Measurements from ENCODE around the gene STAU1. TPM values are rescaled to one million over a fixed set of nuclear protein-coding genes. Genes with fewer than 3 reads are reported as not detected.
"Not testable (repeated sequence)": the region's sequence is repeated elsewhere in the genome, so short reads cannot be mapped to it uniquely, and the experiment has no call there.

Gene STAU1
- total RNA-seq, 1 donor from 2014 or later, result 49.1 TPM

DNA sequence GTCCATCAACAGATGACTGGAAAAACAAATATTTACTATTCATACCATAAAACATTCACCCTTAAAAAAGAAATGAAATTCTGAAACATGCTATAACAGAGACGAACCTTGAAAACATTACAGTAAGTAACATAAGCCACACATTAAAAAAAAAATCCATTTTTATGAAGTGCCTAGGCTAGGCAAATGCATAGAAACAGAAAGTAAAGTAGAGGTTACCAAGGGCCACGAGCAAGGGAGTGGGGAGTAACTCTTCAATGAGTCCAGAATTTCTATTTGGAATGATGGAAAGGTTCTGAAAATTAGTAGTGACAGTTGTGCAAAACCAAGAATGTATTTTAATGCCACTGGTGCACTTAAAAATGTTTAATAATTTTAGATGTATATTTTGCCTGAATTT lies 47.7 kb downstream of the STAU1 start:
- DNase-seq, result no peak
- no peak for ATAC-seq (ENCODE audit: poor library complexity)
- intact Hi-C loops (cut with DNase I), result no loop called here

DNA sequence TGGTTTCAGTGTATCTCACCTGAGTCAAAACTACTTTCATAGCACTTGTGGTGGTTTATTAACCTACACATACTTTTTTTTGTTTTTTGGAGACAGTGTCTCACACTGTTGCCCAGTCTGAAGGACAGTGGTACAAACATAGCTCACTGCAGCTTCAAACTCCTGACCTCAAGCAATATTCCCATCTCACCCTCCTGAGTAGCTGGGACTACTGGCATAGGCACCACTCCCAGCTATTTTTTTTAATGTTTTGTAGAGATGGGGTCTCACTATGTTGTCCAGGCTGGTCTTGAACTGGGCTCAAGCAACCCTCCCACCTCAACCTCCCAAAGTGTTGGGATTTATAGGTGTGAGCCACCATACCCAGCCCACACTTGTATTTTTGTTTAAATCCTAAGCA lies 49.7 kb downstream of the STAU1 start:
- intact Hi-C loops (cut with DNase I), result no loop called here
- no peak for DNase-seq
- ATAC-seq (ENCODE audit: poor library complexity), result no peak

- DNase-seq (no peak), ATAC-seq (ENCODE audit: poor library complexity) (no peak)
- intact Hi-C loops (cut with DNase I), result no loop called here
Measured at GRCh38 chr20:49136817-49137571, 51.1 kb downstream of the STAU1 start.

GRCh38 chr20:49134797-49135196 lies 53.3 kb downstream of the STAU1 start:
- ATAC-seq (ENCODE audit: poor library complexity); DNase-seq; intact Hi-C loops (cut with DNase I): not testable (repeated sequence)

DNA sequence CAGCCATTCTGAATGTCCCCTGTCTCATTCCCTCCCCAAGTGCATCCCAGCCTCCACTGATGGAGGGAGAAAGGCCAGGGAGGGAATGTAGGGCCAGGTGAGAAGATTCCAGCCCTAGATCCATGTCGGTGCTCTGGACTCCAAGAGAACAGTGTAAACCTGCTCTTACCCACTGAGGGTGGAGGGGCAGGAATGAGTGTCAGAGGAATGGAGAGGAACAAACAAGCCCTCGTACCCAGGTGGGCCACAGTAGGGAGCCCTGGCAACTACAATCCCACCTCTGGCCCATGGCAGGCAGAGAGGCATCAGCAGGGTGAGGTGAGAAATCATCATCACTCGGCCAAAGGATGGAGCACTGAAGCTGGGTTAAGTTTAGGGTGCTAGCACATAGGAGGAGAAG lies 54.6 kb downstream of the STAU1 start:
- DNase-seq (no peak), ATAC-seq (ENCODE audit: poor library complexity) (no peak)
- intact Hi-C loops (cut with DNase I), result loop anchor here (2.0 kb wide), 1 partner anchor 83 kb away; no protein-coding TSS in a partner anchor

- ATAC-seq (ENCODE audit: poor library complexity), result peak; percentile 86
- no peak for DNase-seq
- intact Hi-C loops (cut with DNase I), result loop anchor here (2.0 kb wide), 1 partner anchor 84 kb away; no protein-coding TSS in a partner anchor
Measured at GRCh38 chr20:49132995-49133478, 55.1 kb downstream of the STAU1 start.

DNA sequence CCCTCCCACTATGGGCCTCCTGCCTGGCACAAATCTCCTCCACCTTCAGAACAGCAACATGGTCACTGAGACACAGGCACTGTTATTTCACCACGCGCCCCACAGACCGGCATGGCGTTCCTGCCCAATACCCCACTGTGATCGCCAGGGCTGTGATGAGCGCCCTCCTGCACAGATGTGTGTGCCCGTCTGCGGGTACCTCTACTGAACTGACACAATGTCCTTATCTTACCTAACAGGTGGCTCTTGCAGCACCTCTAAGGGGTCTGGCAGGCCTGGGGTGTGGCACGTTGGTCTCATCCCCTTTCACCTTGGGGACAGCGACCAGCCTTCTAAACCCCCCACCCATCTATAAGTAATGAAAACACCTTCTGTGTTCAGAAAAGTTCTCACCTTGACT lies 64.2 kb downstream of the STAU1 start:
- no peak for ATAC-seq (ENCODE audit: poor library complexity)
- intact Hi-C loops (cut with DNase I), result no loop called here
- no peak for DNase-seq

DNA sequence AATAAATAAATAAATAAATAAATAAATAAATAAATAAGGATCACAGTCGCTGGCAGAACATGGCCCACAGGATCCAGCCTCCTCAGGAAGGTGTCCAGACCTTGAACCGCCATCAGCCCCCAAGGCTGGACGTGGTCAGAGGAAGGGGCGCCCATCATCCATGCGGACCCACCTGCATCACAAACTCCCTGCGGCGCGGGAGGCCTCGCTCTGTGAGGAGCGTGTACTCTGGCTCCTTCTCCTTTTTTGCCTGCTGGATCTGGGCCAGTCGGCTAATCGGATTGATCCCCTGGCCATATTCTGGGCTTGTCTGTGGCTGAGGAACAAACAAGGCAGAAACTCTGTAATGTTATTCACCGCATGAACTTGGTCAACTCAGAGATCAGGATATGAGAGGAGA lies 65.2 kb downstream of the STAU1 start:
- intact Hi-C loops (cut with DNase I), result no loop called here
- ATAC-seq (ENCODE audit: poor library complexity), result no peak

DNA sequence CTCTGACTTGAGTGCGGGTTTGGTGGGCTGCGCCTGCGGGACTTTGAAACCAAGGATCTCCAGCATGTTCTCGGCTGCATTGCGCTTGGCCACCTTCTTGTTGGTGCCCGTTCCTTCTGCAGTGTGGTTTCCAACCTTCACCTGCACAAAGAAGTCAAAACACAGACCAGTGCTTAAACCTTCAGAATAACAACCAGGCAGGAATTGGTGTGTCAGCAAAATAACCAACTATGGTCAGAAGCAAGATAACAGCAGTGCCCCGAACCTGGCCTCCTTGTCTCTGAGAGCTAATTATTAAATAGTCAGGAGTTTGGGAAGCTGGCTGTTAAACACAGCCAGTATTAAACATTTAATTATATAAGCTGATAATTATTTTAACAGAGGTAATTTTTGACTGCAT lies 68.1 kb downstream of the STAU1 start:
- DNase-seq, result no peak
- no peak for ATAC-seq (ENCODE audit: poor library complexity)
- intact Hi-C loops (cut with DNase I), result no loop called here

More for the DNA sequence above, 65.2 kb downstream of the STAU1 start:
- no peak for DNase-seq

DNA sequence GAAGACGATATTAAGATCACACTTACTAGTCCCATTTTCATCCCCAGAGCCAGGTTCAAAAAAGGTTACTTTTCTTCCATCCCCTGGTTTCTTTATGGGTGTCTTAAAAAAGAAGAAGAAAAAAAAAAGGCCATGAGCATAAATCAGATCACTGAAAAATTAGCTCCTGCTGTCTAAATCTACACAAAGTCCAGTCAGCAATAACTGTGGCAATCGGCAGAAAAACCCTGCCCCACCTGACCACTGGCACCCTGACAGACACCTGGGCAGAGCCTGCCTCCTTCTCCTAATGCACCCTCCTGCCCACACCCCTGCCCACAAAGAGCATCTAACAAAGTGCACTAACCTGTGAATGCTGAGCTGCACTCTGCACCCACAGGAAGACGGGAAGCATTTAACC lies 69.8 kb downstream of the STAU1 start:
- intact Hi-C loops (cut with DNase I), result no loop called here
- DNase-seq (no peak), ATAC-seq (ENCODE audit: poor library complexity) (no peak)

DNA sequence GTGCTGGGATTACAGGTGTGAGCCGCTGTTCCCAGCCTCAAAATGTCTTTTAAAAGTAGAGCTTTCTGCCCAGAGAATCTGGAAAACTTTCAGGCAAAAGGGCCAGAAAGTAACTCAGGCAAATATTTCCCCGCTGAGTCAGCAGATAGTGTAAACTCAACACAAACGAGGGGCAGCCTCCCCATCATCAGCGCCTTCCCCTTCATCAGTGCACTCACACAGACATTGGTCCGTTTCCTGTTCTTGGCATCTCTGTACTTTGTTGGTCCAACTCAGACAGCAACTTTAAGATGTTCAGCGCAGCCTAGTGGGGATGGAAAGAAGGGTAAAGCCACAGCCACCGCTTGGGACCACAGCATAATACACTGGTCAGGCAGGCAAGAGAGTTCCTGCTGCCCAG lies 72.6 kb downstream of the STAU1 start:
- ATAC-seq (ENCODE audit: poor library complexity) (no peak), DNase-seq (no peak)
- intact Hi-C loops (cut with DNase I), result no loop called here

- DNase-seq (no peak), ATAC-seq (ENCODE audit: poor library complexity) (no peak)
- intact Hi-C loops (cut with DNase I), result no loop called here
Measured at GRCh38 chr20:49112596-49113274, 75.4 kb downstream of the STAU1 start.

DNA sequence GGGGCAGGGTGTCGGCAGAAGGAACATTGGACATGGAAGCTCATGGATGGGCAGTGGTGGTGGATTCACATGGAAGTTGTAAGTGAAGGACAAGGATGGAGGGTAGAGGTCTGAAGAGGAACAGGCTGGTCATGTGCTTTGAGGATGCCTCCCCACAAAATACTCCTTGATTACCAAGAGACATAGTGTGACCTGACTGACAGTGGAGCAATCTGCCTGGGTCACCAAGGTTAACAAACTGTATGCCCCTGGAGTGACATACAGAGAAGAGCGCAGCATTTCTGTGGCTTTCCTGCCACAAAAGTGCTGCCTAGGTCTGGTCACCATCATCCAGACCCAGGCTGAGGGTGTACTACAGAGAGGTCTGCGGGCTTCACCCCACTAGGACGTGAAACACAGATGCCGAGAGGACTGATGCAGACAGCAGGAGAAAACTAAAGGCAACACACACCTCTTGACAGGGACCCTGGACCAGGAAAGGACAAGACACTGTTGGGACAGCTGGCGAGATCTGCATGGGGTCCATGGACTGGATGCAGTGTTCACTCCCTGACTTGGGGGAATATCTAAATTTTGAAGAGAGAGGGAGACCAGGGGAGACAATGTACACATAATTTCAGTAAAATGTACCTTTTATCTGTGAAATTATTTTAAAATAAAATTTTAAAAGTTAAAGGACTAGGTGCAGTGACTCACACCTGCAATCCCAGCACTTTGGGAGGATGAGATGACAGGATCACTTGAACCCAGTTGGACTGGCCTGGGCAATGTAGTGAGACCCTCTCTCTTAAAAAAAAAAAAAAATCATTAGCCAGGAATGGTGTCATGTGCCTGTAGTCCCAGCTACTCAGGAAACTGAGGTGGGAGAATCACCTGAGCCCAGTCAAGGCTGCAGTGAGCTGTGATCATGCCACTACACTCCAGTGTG lies 77.1 kb downstream of the STAU1 start:
- ATAC-seq (ENCODE audit: poor library complexity), result no peak
- intact Hi-C loops (cut with DNase I), result no loop called here
- no peak for DNase-seq

GRCh38 chr20:49106328-49106727 lies 81.8 kb downstream of the STAU1 start:
- DNase-seq, result no peak
- intact Hi-C loops (cut with DNase I), result no loop called here
- no peak for ATAC-seq (ENCODE audit: poor library complexity)

- DNase-seq; intact Hi-C loops (cut with DNase I); ATAC-seq (ENCODE audit: poor library complexity): not testable (repeated sequence)
Measured at GRCh38 chr20:49104979-49105547, 83.1 kb downstream of the STAU1 start.

DNA sequence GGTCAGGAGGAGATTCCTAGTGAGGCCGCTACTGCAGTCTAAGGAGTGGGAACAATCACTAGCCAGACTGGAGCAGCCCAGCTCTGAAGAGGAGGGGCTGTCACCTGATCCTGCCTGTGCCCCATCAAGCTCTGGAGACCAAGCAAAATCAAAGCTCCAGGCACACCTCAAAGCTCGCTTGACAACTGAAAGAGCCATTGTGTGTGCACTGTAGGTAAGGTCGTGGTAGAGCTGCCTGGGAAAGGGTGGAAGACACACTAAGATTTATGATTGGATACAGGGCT lies 83.8 kb downstream of the STAU1 start:
- DNase-seq (no peak), ATAC-seq (ENCODE audit: poor library complexity) (no peak)
- intact Hi-C loops (cut with DNase I), result no loop called here

GRCh38 chr20:49103647-49104364 lies 84.3 kb downstream of the STAU1 start:
- intact Hi-C loops (cut with DNase I), result no loop called here
- ATAC-seq (ENCODE audit: poor library complexity) (no peak), DNase-seq (no peak)

DNA sequence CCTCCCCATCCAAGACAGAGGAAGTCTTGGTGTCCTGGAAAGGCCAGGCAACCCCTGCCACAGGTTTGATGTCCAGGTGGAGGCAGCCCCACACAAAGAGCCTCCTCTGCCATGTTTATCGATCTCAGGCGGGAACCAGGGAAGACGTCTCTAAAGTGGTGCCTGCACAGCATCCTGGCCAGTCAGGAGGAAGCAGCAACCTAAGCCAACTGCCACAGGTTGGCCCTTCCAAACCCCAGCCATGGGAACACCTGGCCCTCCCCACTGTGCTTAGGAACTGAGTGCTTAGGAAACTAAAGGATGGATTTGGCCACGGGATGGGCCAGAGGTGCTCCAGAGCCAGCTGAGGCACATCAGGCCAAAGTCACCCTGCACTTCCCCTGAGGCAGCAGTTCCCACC lies 85.1 kb downstream of the STAU1 start:
- ATAC-seq (ENCODE audit: poor library complexity) (no peak), DNase-seq (no peak)
- intact Hi-C loops (cut with DNase I), result no loop called here
